Measurements from ENCODE around the gene FLYWCH1.

FLYWCH1 gene

GRCh38 chr16:2987833-2988232 lies 76.1 kb downstream of the FLYWCH1 start:
- no peak for DNase-seq

- DNase-seq, result no peak
Measured at GRCh38 chr16:2988590-2989099, 76.9 kb downstream of the FLYWCH1 start.

GRCh38 chr16:2990891-2991290 lies 79.2 kb downstream of the FLYWCH1 start:
- DNase-seq, result no peak

- no peak for DNase-seq
Measured at GRCh38 chr16:2991566-2992261, 80.0 kb downstream of the FLYWCH1 start.

GRCh38 chr16:2992383-2993081 lies 80.8 kb downstream of the FLYWCH1 start:
- DNase-seq, result no peak

- DNase-seq, result no peak
Measured at GRCh38 chr16:2996298-2996697, 84.6 kb downstream of the FLYWCH1 start.

GRCh38 chr16:2999929-3000328 lies 88.2 kb downstream of the FLYWCH1 start:
- DNase-seq, result no peak

- DNase-seq, result no peak
Measured at GRCh38 chr16:3000540-3000939, 88.8 kb downstream of the FLYWCH1 start.
